Measurements from ENCODE around the gene CIRBP. TPM values are rescaled to one million over a fixed set of nuclear protein-coding genes. Genes with fewer than 3 reads are reported as not detected.
"Not testable (repeated sequence)": the region's sequence is repeated elsewhere in the genome, so short reads cannot be mapped to it uniquely, and the experiment has no call there.

The CIRBP gene
- total RNA-seq, 1 experiment from 2014 or later: 66.6 TPM

GRCh38 chr19:1246265-1247087 lies 22.7 kb upstream of the CIRBP start:
- BruUV-seq (replicated peaks); in situ Hi-C loops (cut with HindIII; ENCODE audit: low pct_unique_long_range_greater_than_20kb, low sequenced_read_pairs); DNase-seq (ENCODE audit: low read depth, low spot score); H3K36me3 ChIP-seq (ENCODE audit: control insufficient read depth, insufficient read depth, low read length); POLR2A ChIA-PET; ATAC-seq; H3K4me3 ChIP-seq (ENCODE audit: low read depth in 2 of 2, low read length in 2 of 2); intact Hi-C loops (cut with micrococcal nuclease; ENCODE audit: unreplicated experiment); H3K9me3 ChIP-seq (ENCODE audit: control insufficient read depth, insufficient read depth, low read depth, low read length); H3K27me3 ChIP-seq (ENCODE audit: control insufficient read depth, insufficient read depth, low read length): not testable (repeated sequence)
- Histone ChIP-seq H3K27ac (ENCODE audit: low read length) (peak overlapping the region; percentile 5), H3K4me1 (ENCODE audit: control insufficient read depth, insufficient read depth, low read length) (peaks cover 23% of the 10 kb centered on the region)
- peak; percentile 21; the same call in 1 of the 2 replicates for TF ChIP-seq CTCF (IDR thresholded peaks at IDR 0.05)
- CTCF ChIA-PET: interaction anchor here (1.1 kb wide), 1 partner anchor 20 kb away, joined by 12 read pairs; no protein-coding TSS in a partner anchor

GRCh38 chr19:1247748-1248138 lies 21.4 kb upstream of the CIRBP start:
- no peaks in the 10 kb centered on the region for H3K9me3 ChIP-seq (ENCODE audit: control insufficient read depth, insufficient read depth, low read depth, low read length)
- intact Hi-C loops (cut with micrococcal nuclease; ENCODE audit: unreplicated experiment): no loop called here
- ATAC-seq (peak; percentile 3), DNase-seq (ENCODE audit: low read depth, low spot score) (no peak)
- H3K27me3 ChIP-seq (ENCODE audit: control insufficient read depth, insufficient read depth, low read length): no peaks in the 10 kb centered on the region
- no peak for TF ChIP-seq TCF7L2 (IDR thresholded peaks at IDR 0.05; ENCODE audit: low read depth, low read length)
- 0 out of 2 replicates have a peak, but pooled peaks have one; percentile 11 for TF ChIP-seq POLR2AphosphoS5 (IDR thresholded peaks at IDR 0.05; ENCODE audit: low read depth, low read length)
- TF ChIP-seq SIN3A (IDR thresholded peaks at IDR 0.05; ENCODE audit: borderline replicate concordance, insufficient read depth, low read depth, low read length): no peak
- no peak for TF ChIP-seq REST (IDR thresholded peaks at IDR 0.05; ENCODE audit: insufficient read depth in 1 of 2, low read depth in 2 of 2, low read length in 1 of 2)
- TF ChIP-seq CTCF (IDR thresholded peaks at IDR 0.05): peak; percentile 5; the same call in 1 of the 2 replicates
- ChIA-PET CTCF (no interaction called here), POLR2A (no interaction called here)
- in situ Hi-C loops (cut with HindIII; ENCODE audit: low pct_unique_long_range_greater_than_20kb, low sequenced_read_pairs): no loop called here
- H3K27ac ChIP-seq (ENCODE audit: low read length): peak overlapping the region; percentile 46
- peaks cover 5% of the 10 kb centered on the region; the same call in 1 of the 2 replicates for H3K36me3 ChIP-seq (ENCODE audit: control insufficient read depth, insufficient read depth, low read length)
- BruUV-seq (replicated peaks): no TSS peak
- peaks cover 23% of the 10 kb centered on the region for H3K4me1 ChIP-seq (ENCODE audit: control insufficient read depth, insufficient read depth, low read length)
- H3K4me3 ChIP-seq (ENCODE audit: low read depth in 2 of 2, low read length in 2 of 2): peak overlapping the region; percentile 51 to 52

All from Panc1 (cell line).